GM19328 (cell line): ENCODE results near the gene TARP.
A peak's percentile ranks its signal among the peaks of the same experiment; 100 is the strongest.
"Not testable (repeated sequence)": the region's sequence is repeated elsewhere in the genome, so short reads cannot be mapped to it uniquely, and the experiment has no call there.

ENCODE experiments used
- ATAC-seq: cut with Tn5 transposase; IDR thresholded peaks from one replicate; pipeline ENCODE4 v1.9.1; 2021; ENCODE audit warnings: mild to moderate bottlenecking, moderate library complexity; ENCODE audit not compliant: unreplicated experiment

The TARP gene

DNA sequence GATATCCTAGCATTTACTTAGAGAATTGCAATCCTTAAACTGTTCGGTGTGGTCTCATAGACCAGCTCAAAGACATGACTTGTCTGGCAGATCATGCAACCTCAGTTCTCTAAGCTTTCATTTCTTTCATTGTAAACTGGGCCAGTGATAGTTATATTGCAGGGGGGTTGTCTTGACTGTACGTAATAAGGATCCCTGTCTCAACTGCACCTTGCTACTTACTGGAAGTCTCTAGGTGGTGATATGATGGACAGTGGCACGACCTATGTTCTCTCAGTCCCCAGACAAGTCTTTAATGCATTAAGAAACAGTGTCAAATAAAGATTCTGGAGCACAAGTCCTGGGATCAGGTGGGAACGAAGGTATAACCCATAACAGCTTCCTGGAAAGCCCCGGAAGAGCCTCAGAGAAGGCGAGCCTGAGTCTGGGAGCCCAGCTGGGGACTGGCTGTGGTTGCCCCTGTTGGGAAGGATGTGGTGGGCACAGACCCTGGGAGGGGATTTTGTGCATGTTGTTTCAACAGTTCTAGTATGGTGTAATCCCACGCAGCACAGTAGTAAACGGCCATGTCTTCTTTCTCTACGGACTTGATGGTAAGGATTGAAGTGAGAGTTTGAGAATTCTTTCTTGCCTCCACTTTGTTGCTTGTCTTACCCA, 26.0 kb upstream of the TARP start:
- ATAC-seq: no peak

DNA sequence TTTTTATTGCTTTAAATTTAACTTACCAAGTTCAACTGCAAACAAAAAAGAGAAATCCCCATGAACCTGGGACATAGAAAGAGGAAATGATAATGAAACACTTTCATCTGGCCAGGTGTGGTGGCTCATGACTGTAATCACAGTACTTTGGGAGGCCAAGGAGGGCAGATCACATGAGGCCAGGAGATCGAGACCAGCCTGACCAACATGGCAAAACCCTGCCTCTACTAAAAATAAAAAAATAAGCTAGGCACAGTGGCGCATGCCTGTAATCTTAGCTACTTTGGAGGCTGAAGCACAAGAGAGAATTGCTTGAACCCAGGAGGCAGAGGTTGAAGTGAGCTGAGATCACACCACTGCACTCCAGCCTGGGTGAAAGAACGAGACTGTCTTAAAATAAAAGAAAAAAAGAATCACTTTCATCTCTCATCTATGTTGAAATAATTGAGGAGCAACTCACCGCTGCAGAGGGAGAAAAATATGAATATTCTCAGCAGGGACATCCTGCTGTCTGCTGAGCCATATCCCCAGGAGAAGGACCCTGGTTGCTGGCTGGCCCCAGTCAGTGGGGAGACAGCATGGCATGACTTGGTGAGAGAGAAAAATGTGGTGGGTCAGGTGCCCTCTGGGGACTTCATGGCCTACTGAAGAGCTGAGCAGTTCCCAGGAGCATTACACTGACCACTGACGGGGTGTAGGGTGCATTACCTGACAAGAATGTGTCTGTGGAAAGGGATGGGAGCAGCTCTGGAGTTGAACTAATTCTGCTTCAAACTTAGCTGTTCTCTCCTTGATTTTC, 22.8 kb upstream of the TARP start:
- peak; percentile 47 for ATAC-seq

DNA sequence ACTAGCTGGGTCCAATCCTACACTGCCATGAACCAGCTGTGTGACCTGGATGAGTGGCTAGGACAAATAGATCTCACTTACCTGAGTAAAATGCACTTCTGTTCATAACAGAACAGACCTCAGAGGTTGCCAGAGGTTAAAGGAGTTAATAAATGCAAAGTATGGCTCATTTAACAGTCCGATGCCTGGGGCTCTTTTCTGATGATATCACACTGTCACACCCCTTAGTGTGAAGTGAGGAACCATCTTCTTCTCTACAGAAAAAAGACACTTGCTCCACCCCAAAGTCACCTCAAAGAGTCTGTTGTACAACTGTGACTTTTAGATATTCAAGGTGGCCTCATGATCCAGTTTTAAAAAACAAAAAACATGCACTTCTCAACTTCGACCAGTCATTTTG, 21.5 kb upstream of the TARP start:
- ATAC-seq: no peak

GRCh38 chr7:38292442-38292841, 19.0 kb upstream of the TARP start:
- ATAC-seq: no peak

DNA sequence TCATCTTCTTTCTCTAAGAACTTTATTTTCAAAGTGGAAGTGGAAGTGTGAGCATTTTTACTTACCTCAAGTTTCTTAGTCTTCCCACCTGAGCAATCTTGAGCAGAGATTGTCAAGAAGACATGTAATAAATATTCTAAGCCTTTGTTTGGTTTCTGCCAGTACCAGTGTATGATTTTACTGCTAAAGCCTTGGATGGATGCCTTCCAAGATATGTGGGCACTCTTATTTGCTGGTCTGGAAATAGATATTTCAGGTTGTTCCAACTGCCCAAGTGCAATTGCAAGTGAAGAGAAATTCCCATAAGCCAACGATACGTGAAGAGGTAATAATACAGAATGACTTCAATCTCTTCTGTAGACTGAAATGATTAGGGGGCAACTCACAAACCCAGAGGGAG, 18.2 kb upstream of the TARP start:
- no peak for ATAC-seq

DNA sequence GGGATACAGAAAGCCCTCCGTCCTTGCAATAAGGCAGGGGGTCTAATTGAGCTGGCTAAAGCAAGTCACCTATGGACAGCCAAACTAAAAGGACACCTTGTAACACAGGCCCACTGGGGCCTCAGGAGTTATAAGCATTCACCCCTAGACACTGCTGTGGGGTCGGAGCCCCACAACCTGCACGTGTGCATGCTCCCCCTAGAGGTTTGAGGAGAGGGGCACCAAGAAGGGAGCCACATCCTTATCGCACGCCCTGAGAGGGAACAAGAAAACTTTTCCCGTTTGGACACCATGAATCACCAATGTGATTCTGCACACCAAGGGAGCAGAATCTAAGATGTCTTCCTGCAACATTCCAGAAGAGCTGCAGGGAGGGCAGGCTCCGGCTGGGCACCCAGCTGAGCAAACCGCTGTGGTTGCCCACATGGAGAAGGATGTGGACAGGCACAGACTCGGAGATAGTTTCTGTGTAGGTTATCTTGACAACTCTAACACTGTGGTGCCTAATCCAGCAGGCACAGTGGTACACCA, 17.7 kb upstream of the TARP start:
- ATAC-seq: no peak

- ATAC-seq: no peak
These were observed 11.1 kb upstream of the TARP start for GRCh38 chr7:38284553-38284952.

- no peak for ATAC-seq
These were observed 10.4 kb upstream of the TARP start for GRCh38 chr7:38283809-38284208.

GRCh38 chr7:38283107-38283506, 9.7 kb upstream of the TARP start:
- no peak for ATAC-seq

DNA sequence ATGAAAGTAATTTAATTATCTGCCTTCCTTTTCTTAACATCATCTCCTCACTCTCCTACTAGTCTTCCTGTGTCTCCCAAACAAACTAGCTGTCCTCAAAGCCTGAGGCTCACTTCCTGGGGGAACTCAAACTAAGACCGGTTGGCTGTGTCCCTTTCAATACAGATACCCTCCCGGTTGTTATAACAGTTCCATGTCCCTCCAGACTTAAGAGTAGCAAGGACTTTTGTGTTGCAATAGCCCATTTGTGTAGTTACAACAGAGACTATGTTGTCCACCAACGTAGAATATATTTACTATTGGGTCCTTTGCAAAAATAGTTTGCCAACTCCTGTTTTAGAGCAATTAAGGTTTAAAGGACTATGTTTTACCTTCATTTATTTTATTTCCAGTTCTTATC, 8.6 kb upstream of the TARP start:
- ATAC-seq: no peak

DNA sequence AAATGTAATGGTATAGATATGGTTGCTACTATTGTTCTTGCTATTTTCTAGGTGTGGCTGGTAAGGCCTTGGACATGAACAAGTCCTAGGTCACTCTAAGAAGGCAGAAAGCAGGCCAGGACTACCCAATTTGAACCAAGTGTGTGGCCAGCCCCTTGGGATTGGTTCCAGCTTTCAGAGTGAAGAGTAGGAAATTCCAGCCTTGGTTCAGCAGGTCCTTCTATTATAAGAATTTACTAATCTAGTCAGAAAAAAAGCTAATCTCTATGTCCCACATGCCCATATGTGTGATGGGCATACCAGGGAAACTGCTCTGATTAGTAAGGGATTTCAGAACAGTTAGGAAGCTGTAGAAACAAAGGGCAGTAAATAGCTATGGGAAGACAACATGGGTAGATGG, 7.8 kb upstream of the TARP start:
- no peak for ATAC-seq

DNA sequence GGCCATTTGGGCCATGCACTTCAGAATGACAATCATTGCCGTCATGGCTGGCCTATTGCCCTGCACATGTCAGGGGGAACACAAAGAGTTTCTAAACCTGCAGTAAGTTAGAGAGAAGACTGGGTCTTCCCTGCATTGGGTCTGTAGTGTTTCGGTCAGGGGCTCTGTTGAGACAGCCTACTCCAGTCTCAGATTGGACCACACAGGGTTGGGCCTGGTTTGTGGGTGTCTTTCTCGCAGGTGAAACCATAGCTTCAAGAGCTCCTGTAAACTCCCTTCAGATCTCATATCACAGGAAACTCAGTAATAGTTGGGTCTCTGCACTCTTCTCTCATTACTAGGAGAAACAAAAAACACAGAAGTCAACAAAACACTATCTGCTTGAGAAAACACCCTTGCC, 7.3 kb upstream of the TARP start:
- ATAC-seq: no peak

DNA sequence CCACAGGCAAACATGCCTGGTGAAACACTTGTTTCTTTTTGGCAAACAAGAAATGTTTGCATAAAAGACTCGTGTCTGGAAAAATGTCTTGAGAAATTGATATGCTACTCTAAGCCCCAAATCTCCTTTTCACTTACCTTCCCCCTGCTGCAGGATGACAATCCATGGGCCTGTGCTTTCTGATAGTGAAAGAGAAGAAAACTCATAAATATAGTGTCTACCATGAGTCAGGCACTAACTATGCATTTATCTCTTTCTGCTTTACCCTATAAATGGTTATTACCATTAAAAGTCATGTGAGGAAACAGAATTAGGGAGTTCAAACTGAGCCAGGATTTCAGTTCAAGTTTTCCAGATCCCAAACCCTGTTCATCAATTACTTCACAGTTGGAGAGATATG, 6.6 kb upstream of the TARP start:
- ATAC-seq: no peak

GRCh38 chr7:38276096-38276877, 2.9 kb upstream of the TARP start:
- ATAC-seq: no peak

GRCh38 chr7:38274927-38275620, 1.6 kb upstream of the TARP start:
- no peak for ATAC-seq

GRCh38 chr7:38274486-38274885, 1.1 kb upstream of the TARP start:
- ATAC-seq: no peak

DNA sequence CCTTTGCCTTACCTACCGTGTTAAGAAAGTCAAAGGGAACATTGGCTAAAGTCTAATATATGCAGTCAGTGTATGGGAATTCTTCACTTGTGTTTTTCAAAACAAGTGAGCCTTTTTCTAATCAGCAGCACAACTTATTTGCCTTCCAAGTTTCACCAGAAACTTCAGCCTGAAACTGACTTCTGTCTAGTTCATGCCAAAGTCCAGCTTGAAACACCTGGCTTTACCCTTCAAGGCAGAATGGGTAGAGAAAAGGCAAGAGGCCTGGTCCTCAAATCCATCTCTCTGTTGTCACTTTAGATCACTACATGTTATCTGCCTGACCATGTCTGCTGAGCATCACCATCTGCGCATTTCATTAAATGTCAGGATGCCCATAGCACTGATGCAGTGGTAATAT, 3.0 kb downstream of the TARP start:
- not testable (repeated sequence) for ATAC-seq

DNA sequence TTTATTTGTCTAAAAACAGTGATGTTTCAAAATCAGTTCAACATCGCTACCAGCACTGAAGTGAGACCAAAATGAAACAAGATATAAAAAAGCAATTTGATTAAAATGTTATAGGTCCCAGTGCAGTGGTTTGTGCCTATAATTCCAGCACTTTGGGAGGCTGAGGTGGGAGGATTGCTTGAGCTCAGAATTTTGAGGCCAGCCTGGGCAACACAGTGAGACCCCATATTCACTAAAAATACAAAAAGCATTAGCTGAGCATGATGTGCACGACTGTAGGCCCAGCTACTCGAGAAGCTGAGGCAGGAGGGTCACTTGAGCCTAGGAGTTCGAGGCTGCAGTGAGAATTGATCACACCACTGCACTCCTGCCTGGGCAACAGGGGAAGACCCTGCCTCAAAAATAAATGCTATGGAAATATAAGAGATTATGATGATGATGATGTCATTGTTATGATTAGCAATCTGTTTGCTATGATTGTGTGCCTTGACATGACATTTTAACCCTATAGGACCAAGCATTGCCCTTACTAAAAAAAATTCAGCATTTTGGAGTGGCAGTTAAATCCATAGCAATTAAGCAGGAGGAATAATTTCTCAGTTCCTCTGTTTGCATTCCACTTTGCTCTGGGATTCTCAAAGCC, 3.6 kb downstream of the TARP start:
- ATAC-seq: not testable (repeated sequence)

DNA sequence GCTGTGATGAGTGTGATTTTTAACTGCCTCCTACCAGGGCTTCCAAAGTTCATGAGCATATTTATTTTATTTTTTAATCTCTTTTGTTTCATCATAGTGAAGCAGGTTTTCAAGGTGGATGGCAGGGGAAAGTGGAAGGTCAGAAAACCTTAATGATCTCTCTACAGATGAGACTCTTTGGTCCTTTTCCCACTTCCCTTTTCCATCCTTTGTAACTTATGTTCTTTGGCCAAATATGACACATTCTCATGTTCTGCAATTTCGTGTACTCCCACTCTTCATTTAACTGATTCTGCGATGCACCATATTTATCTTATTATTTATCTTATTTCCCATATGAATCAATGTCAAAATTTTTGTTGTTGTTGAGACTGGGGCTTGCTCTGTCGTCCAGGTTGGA, 7.5 kb downstream of the TARP start:
- not testable (repeated sequence) for ATAC-seq

- not testable (repeated sequence) for ATAC-seq
These were observed 8.8 kb downstream of the TARP start for GRCh38 chr7:38264602-38265001.
